Right lobe of liver (tissue), 6 donors: ENCODE measurements around the gene CSNK2B. TPM values are rescaled to one million over a fixed set of nuclear protein-coding genes. Genes with fewer than 3 reads are reported as not detected.

Source experiments
- ATAC-seq, 4 donors: fragments of 200-7000 bp; cut with Tn5 transposase; one replicate each; pipeline ENCODE4 v1.9.1; 2020; ENCODE audit warnings: mild to moderate bottlenecking in 4 of 4, moderate library complexity in 4 of 4
- DNase-seq, 3 donors: peaks; one replicate each; pipeline ENCODE4 v3.0.0-alpha.2; 2020
- H3K27ac ChIP-seq, 3 donors: fragments of 200-600 bp; one replicate each; pipeline ENCODE4 v1.8.0; 2022
- H3K27me3 ChIP-seq, 2 donors: fragments of 200-600 bp; one replicate each; pipeline ENCODE4 v1.8.0; 2022
- H3K36me3 ChIP-seq, 4 donors: fragments of 200-600 bp; sonication (generic) in 1 of 4; one replicate each; pipeline versions ENCODE4 v1.5.1 to v1.8.0; 2017 to 2022; ENCODE audit warnings: control low read depth in 1 of 4
- H3K4me1 ChIP-seq, 4 donors: fragments of 200-600 bp; sonication (generic) in 1 of 4; one replicate each; pipeline versions ENCODE4 v1.5.1 to v1.8.0; 2017 to 2022; ENCODE audit warnings: control low read depth in 1 of 4
- H3K4me3 ChIP-seq, 3 donors: fragments of 200-600 bp; one replicate each; pipeline ENCODE4 v1.8.0; 2022
- H3K9me3 ChIP-seq, 4 donors: fragments of 200-600 bp; sonication (generic) in 1 of 4; one replicate each; pipeline versions ENCODE4 v1.5.1 to v1.8.0; 2017 to 2022; ENCODE audit warnings: control low read depth in 1 of 4
- CTCF ChIP-seq, 4 donors: fragments of 200-600 bp in 3 of 4; fragments of 450-650 bp in 1 of 4; IDR thresholded peaks; one replicate each; pipeline versions ENCODE4 v1.5.1 to v1.8.0; 2016 to 2022; ENCODE audit warnings: antibody characterized with exemption in 4 of 4, mild to moderate bottlenecking in 2 of 4
- POLR2A ChIP-seq: fragments of 450-650 bp; IDR thresholded peaks from one replicate; pipeline ENCODE4 v1.6.1; 2017; ENCODE audit warnings: antibody characterized with exemption, mild to moderate bottlenecking
- WGBS: methylation state at CpG from one replicate; pipeline ENCODE4 v1.1.6; 2018; ENCODE audit warnings: low coverage, low lambda C conversion rate; ENCODE audit not compliant: insufficient coverage; ENCODE audit errors: missing lambda C conversion rate; 5-methylcytosine and 5-hydroxymethylcytosine counted together
- intact Hi-C, 2 donors: fragments of 100-400 bp; cut with DNase I; formaldehyde crosslinking; loops; one replicate each; pipeline versions ENCODE4 v1.11.2 to v1.14.1; 2022
- total RNA-seq, 6 experiments: library from RNA; depleted of rRNA in 2 of 6; stranded (reverse); fragments of >200 nt in 2 of 6; fragmentation: NEBNext Ultra II Directional in 3 of 6; extraction: Animal tissue kit (Norgen Biotek cat#: 25700) in 3 of 6; gene quantifications; one replicate each; pipeline versions ENCODE4 v1.1.0 to v1.2.4, GENCODE V29; 2016 to 2023
- donor health status: DM: no; HTN: yes; CAD: no.
- donor health status: DM: no; HTN: no; CAD: no.
- donor health status: DM: no; HTN: no; CAD: no.
- donor health status: DM: no; HTN: yes; CAD: no.
- donor health status: DM: no; HTN: yes; CAD: no.

Gene CSNK2B
- total RNA-seq, 6 experiments from 2014 or later, result 52.5 to 171 (median 64.5) TPM

GRCh38 chr6:31681135-31681671, 15.3 kb downstream of the CSNK2B start:
- intact Hi-C loops, result loop anchor here (10.0 kb wide), 1 partner anchor 84 kb away; the partner anchor contains the start of gene SAPCD1 (in 2 of the 2)

DNA sequence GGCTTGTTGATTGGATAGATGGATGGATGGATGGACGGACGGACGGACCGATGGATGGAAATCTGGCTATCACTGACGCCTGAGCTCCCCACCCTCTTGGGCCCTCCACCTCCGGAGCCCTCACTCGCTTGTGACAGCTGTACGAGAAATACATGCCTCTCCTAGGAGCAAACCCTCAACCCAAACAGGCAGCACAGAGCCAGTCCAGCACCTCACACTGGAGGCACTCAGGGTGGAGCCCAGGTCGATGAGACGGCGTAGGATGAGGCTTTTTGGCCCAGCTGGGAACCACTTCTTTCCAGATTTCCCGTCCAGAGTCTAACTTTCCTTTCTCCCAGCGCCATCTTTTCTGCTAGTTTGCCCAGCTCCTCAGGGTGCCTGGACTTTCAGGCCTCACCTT, 17.7 kb downstream of the CSNK2B start:
- no peak for TF ChIP-seq POLR2A
- TF ChIP-seq CTCF (IDR thresholded peaks at IDR 0.05), result no peak
- WGBS, result 82% methylated on average over 6 of the region's 13 CpGs
- ATAC-seq (no peak), DNase-seq (no peak)
- Histone ChIP-seq H3K27me3 (no peaks in the 10 kb centered on the region), H3K9me3 (no peaks in the 10 kb centered on the region), H3K36me3 (peaks cover 0 to 22% (median 7%) of the 10 kb centered on the region in 4 donors), H3K4me1 (peaks cover 0 to 16% (median 0%) of the 10 kb centered on the region in 4 donors), H3K4me3 (no peak overlapping the region), H3K27ac (peak overlapping the region in 1 of 3 donors; percentile 60)
- intact Hi-C loops, result loop anchor here (10.0 kb wide), 1 partner anchor 81 kb away; the partner anchor contains the start of gene SAPCD1 (in 2 of the 2)

More at GRCh38 chr6:31681135-31681671, 15.3 kb downstream of the CSNK2B start:
- peak overlapping the region; percentile 26 to 64 (median 44) for H3K27ac ChIP-seq
- H3K27me3 ChIP-seq, result no peaks in the 10 kb centered on the region
- peak overlapping the region; percentile 41 to 56 (median 53) for H3K4me3 ChIP-seq
- 7% methylated on average over 12 of the region's 40 CpGs for WGBS
- ATAC-seq (peak; percentile 51 to 61 (median 56)), DNase-seq (peak in 2 of 3 donors; percentile 57 to 66)
- peaks cover 0 to 16% (median 0%) of the 10 kb centered on the region in 4 donors for H3K4me1 ChIP-seq
- no peaks in the 10 kb centered on the region for H3K9me3 ChIP-seq
- TF ChIP-seq CTCF (IDR thresholded peaks at IDR 0.05) (peak in 1 of 4 donors; percentile 14), POLR2A (no peak)
- H3K36me3 ChIP-seq, result no peaks in the 10 kb centered on the region

DNA sequence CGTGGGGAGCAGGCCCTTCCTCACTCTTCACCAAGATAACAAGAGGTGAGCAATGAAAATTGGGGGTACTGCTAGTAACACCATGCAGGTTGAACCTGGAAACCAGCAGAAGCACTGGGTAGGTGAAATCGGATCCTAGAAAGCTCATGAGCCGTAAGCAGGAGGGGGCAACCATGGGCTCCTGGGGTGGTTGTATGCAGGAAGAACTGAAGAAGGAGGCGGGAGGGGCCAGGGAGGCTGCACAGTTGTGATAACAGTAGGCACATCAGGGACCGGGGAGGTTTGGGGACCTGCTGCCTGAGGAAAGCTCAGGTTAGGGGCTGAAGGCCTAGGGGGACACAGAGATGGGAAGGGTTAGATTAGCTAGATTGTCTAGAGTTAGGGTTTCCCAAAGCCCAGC, 20.6 kb downstream of the CSNK2B start:
- H3K4me3 ChIP-seq, result no peak overlapping the region
- H3K27me3 ChIP-seq, result no peaks in the 10 kb centered on the region
- TF ChIP-seq POLR2A, result no peak
- ATAC-seq (no peak), DNase-seq (no peak)
- intact Hi-C loops, result loop anchor here (10.0 kb wide), 1 partner anchor 78 kb away; the partner anchor contains the start of gene SAPCD1 (in 2 of the 2)
- H3K4me1 ChIP-seq, result peaks cover 0 to 6% (median 0%) of the 10 kb centered on the region in 4 donors
- WGBS, result 78% methylated on average over 4 of the region's 5 CpGs
- H3K27ac ChIP-seq, result no peak overlapping the region
- H3K9me3 ChIP-seq, result no peaks in the 10 kb centered on the region
- peaks cover 0 to 43% (median 19%) of the 10 kb centered on the region in 4 donors for H3K36me3 ChIP-seq

DNA sequence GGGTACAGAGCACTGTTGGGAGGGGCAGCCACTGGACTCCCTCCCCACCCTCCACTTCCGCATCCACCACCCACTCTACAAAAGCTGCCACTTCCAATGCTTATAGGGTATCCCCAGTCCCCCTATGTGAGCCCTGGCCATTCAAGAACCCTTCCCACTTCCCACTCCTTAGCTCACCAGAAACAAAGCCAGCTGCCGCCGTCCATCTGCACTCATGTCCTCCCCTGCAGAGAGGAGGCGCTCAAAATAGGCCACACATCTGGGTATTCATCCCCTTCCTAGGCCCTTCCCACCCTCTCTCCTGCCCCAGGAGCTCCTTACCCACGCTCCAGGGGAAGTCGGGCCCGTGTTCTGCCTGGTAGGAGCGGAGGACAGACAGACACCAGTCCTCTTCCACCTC, 21.4 kb downstream of the CSNK2B start:
- TF ChIP-seq POLR2A (no peak), CTCF (IDR thresholded peaks at IDR 0.05) (no peak)
- ATAC-seq (no peak), DNase-seq (no peak)
- Histone ChIP-seq H3K4me1 (peaks cover 0 to 5% (median 0%) of the 10 kb centered on the region in 4 donors), H3K4me3 (no peak overlapping the region), H3K27me3 (no peaks in the 10 kb centered on the region), H3K36me3 (peaks cover 0 to 52% (median 21%) of the 10 kb centered on the region in 4 donors), H3K9me3 (no peaks in the 10 kb centered on the region), H3K27ac (no peak overlapping the region)
- 74% methylated on average over 5 of the region's 8 CpGs for WGBS
- intact Hi-C loops, result loop anchor here (10.0 kb wide), 1 partner anchor 77 kb away; the partner anchor contains the start of gene SAPCD1 (in 2 of the 2)
